Large intestine (tissue), 3 donors: ENCODE results near the gene SART3. TPM values are rescaled to one million over a fixed set of nuclear protein-coding genes. Genes with fewer than 3 reads are reported as not detected.
"Not testable (repeated sequence)": the region's sequence is repeated elsewhere in the genome, so short reads cannot be mapped to it uniquely, and the experiment has no call there.

Experiments
- DNase-seq, 2 donors: peaks; one replicate each; pipeline versions ENCODE4 v3.0.0 to v3.0.0-alpha.2; 2013
- H3K27ac ChIP-seq: one replicate; pipeline ENCODE4 v1.5.1; 2013; ENCODE audit warnings: low read length
- H3K27me3 ChIP-seq: 2 replicates; pipeline ENCODE4 v1.6.1; 2013; ENCODE audit warnings: low read length; ENCODE audit not compliant: control insufficient read depth, insufficient read depth
- H3K36me3 ChIP-seq: 2 replicates; pipeline ENCODE4 v1.6.1; 2013; ENCODE audit warnings: low read length; ENCODE audit not compliant: control insufficient read depth, insufficient read depth
- H3K4me1 ChIP-seq: one replicate; pipeline ENCODE4 v1.6.1; 2013; ENCODE audit warnings: low read length; ENCODE audit not compliant: control insufficient read depth, insufficient read depth
- H3K4me3 ChIP-seq: one replicate; pipeline ENCODE4 v1.5.1; 2013; ENCODE audit warnings: low read length
- H3K9me3 ChIP-seq: one replicate; pipeline ENCODE4 v1.6.1; 2013; ENCODE audit warnings: mild to moderate bottlenecking, low read depth, low read length, moderate library complexity; ENCODE audit not compliant: control insufficient read depth
- WGBS: methylation state at CpG from one replicate; pipeline ENCODE4 v1.1.5; 2013; ENCODE audit warnings: low lambda C conversion rate; ENCODE audit not compliant: insufficient coverage; 5-methylcytosine and 5-hydroxymethylcytosine counted together
- polyA plus RNA-seq: library from polyadenylated mRNA; unstranded; fragments of 120-200 nt; gene quantifications from one replicate; pipeline ENCODE4 v1.2.1, GENCODE V29; 2013

The SART3 gene
- polyA plus RNA-seq, 1 donor, result 52.7 TPM

GRCh38 chr12:108487029-108487428 is 73.9 kb downstream of the SART3 start:
- H3K27me3 ChIP-seq, H3K9me3 ChIP-seq, H3K27ac ChIP-seq, H3K36me3 ChIP-seq, H3K4me3 ChIP-seq, H3K4me1 ChIP-seq, DNase-seq: not testable (repeated sequence)
- no CpG with 5 or more reads among the region's 4 CpGs for WGBS

GRCh38 chr12:108485371-108485770 is 75.6 kb downstream of the SART3 start:
- H3K27me3 ChIP-seq, result not testable (repeated sequence)
- no CpG with 5 or more reads among the region's 7 CpGs for WGBS

GRCh38 chr12:108484845-108485244 is 76.1 kb downstream of the SART3 start:
- Histone ChIP-seq H3K4me3 (no peak overlapping the region), H3K4me1 (no peaks in the 10 kb centered on the region), H3K36me3 (no peaks in the 10 kb centered on the region), H3K9me3 (peaks cover 8% of the 10 kb centered on the region), H3K27me3 (no peaks in the 10 kb centered on the region), H3K27ac (no peak overlapping the region)
- WGBS, result no CpG with 5 or more reads among the region's 2 CpGs
- no peak for DNase-seq

More at GRCh38 chr12:108485371-108485770, 75.6 kb downstream of the SART3 start:
- H3K27ac ChIP-seq, H3K9me3 ChIP-seq, H3K4me1 ChIP-seq, H3K4me3 ChIP-seq, H3K36me3 ChIP-seq, DNase-seq: not testable (repeated sequence)

GRCh38 chr12:108484431-108484830 is 76.5 kb downstream of the SART3 start:
- peaks cover 8% of the 10 kb centered on the region for H3K9me3 ChIP-seq
- WGBS, result 100% methylated on average over 1 of the region's 2 CpGs
- no peaks in the 10 kb centered on the region for H3K4me1 ChIP-seq
- no peaks in the 10 kb centered on the region for H3K27me3 ChIP-seq
- no peak overlapping the region for H3K27ac ChIP-seq
- H3K4me3 ChIP-seq, result no peak overlapping the region
- DNase-seq, result no peak
- no peaks in the 10 kb centered on the region for H3K36me3 ChIP-seq

- H3K9me3 ChIP-seq, result peaks cover 8% of the 10 kb centered on the region
- no peak for DNase-seq
- no peak overlapping the region for H3K4me3 ChIP-seq
- no CpG with 5 or more reads among the region's 6 CpGs for WGBS
- H3K36me3 ChIP-seq, result no peaks in the 10 kb centered on the region
- H3K4me1 ChIP-seq, result no peaks in the 10 kb centered on the region
- H3K27me3 ChIP-seq, result no peaks in the 10 kb centered on the region
- H3K27ac ChIP-seq, result no peak overlapping the region
Observed at GRCh38 chr12:108483213-108484059, 77.5 kb downstream of the SART3 start.

GRCh38 chr12:108482717-108483212 is 78.2 kb downstream of the SART3 start:
- WGBS, result 50% methylated on average over 2 of the region's 11 CpGs
- no peaks in the 10 kb centered on the region for H3K36me3 ChIP-seq
- peaks cover 8% of the 10 kb centered on the region for H3K9me3 ChIP-seq
- no peaks in the 10 kb centered on the region for H3K27me3 ChIP-seq
- H3K4me3 ChIP-seq, result no peak overlapping the region
- no peak overlapping the region for H3K27ac ChIP-seq
- no peak for DNase-seq
- no peaks in the 10 kb centered on the region for H3K4me1 ChIP-seq

- no peak overlapping the region for H3K4me3 ChIP-seq
- no peak for DNase-seq
- no peaks in the 10 kb centered on the region for H3K36me3 ChIP-seq
- WGBS, result no CpG with 5 or more reads among the region's 6 CpGs
- H3K27ac ChIP-seq, result no peak overlapping the region
- no peaks in the 10 kb centered on the region for H3K4me1 ChIP-seq
- no peaks in the 10 kb centered on the region for H3K27me3 ChIP-seq
- H3K9me3 ChIP-seq, result no peaks in the 10 kb centered on the region
Observed at GRCh38 chr12:108479364-108480070, 81.5 kb downstream of the SART3 start.

GRCh38 chr12:108478611-108479206 is 82.3 kb downstream of the SART3 start:
- no peak for DNase-seq
- WGBS, result no CpG with 5 or more reads among the region's 8 CpGs
- no peaks in the 10 kb centered on the region for H3K27me3 ChIP-seq
- no peaks in the 10 kb centered on the region for H3K4me1 ChIP-seq
- no peaks in the 10 kb centered on the region for H3K9me3 ChIP-seq
- no peak overlapping the region for H3K27ac ChIP-seq
- H3K36me3 ChIP-seq, result no peaks in the 10 kb centered on the region
- H3K4me3 ChIP-seq, result no peak overlapping the region

GRCh38 chr12:108477881-108478259 is 83.1 kb downstream of the SART3 start:
- no peaks in the 10 kb centered on the region for H3K4me1 ChIP-seq

GRCh38 chr12:108477055-108477880 is 83.7 kb downstream of the SART3 start:
- Histone ChIP-seq H3K27me3 (no peaks in the 10 kb centered on the region), H3K9me3 (no peaks in the 10 kb centered on the region), H3K4me3 (no peak overlapping the region), H3K4me1 (no peaks in the 10 kb centered on the region), H3K27ac (no peak overlapping the region), H3K36me3 (no peaks in the 10 kb centered on the region)
- WGBS, result no CpG with 5 or more reads among the region's 11 CpGs
- DNase-seq, result no peak

More at GRCh38 chr12:108477881-108478259, 83.1 kb downstream of the SART3 start:
- no peak for DNase-seq
- Histone ChIP-seq H3K4me3 (no peak overlapping the region), H3K36me3 (no peaks in the 10 kb centered on the region), H3K27me3 (no peaks in the 10 kb centered on the region), H3K9me3 (no peaks in the 10 kb centered on the region), H3K27ac (no peak overlapping the region)
- WGBS, result 85% methylated on average over 2 of the region's 6 CpGs
